ENCODE data around the gene SMPD3. TPM values are rescaled to one million over a fixed set of nuclear protein-coding genes. Genes with fewer than 3 reads are reported as not detected.

Gene SMPD3
- total and polyA plus RNA-seq, 9 of the 15 experiments (the other 6 are each of a cell fraction or from before 2014, with no cell fraction given) = 0.03 to 1.2 (median 0.18) TPM

- intact Hi-C loops (cut with micrococcal nuclease) (no loop called here), in situ Hi-C loops (cut with MboI) (no loop called here)
- H3K4me1 ChIP-seq (replicated peaks in 1 of 2; ENCODE audit: control insufficient read depth in 2 of 2, insufficient read depth in 2 of 2, low read length in 2 of 2) = no peaks in the 10 kb centered on the region
- no peak overlapping the region for H3K9ac ChIP-seq (ENCODE audit: insufficient read depth in 1 of 2, low read depth in 2 of 2, low read length in 2 of 2)
- ChIA-PET POLR2A (no interaction called here), CTCF (ENCODE audit: low intra/inter-chr PET ratio) (no interaction called here)
- no peak overlapping the region for H3K4me2 ChIP-seq (ENCODE audit: insufficient read depth, low read length)
- ATAC-seq (no peak), FAIRE-seq (no peak), DNase-seq (ENCODE audit: extremely low read depth in 1 of 4, low spot score in 3 of 4) (no peak)
- no TSS peak for BruUV-seq (replicated peaks)
- no peak overlapping the region for H3K27ac ChIP-seq (ENCODE audit: extremely low read depth, low read depth, low read length)
- H3K36me3 ChIP-seq (ENCODE audit: control insufficient read depth, insufficient read depth, low read length) = no peaks in the 10 kb centered on the region
- H3K79me2 ChIP-seq (ENCODE audit: control insufficient read depth, insufficient read depth, low read length) = no peaks in the 10 kb centered on the region
- H3K9me3 ChIP-seq (replicated peaks; ENCODE audit: control insufficient read depth, insufficient read depth, low read depth, low read length) = no peaks in the 10 kb centered on the region
- WGBS (ENCODE audit: insufficient coverage, low coverage, missing lambda C conversion rate) = 3% methylated on average over 3 of the region's 3 CpGs
- TF ChIP-seq NCOA4 (IDR thresholded peaks at IDR 0.05; ENCODE audit: partially characterized antibody) = no peak
- no peaks in the 10 kb centered on the region for H3K9me1 ChIP-seq (ENCODE audit: control insufficient read depth, insufficient read depth, low read length)
- no peaks in the 10 kb centered on the region for H4K20me1 ChIP-seq (replicated peaks; ENCODE audit: control insufficient read depth, insufficient read depth, low read length)
- H3K4me3 ChIP-seq = no peak overlapping the region
- no peak overlapping the region for H2AFZ ChIP-seq (ENCODE audit: low read depth, low read length)
- peaks cover 0 to 19% of the 10 kb centered on the region in 2 experiments; a peak in 2 of 5 replicates for H3K27me3 ChIP-seq (ENCODE audit: control insufficient read depth in 2 of 2, insufficient read depth in 2 of 2, low read length in 2 of 2)
Observed at GRCh38 chr16:68458101-68458500, 9.8 kb upstream of the SMPD3 start.

- no peak overlapping the region for H3K27ac ChIP-seq (ENCODE audit: extremely low read depth, low read depth, low read length)
- H3K4me1 ChIP-seq (replicated peaks in 1 of 2; ENCODE audit: control insufficient read depth in 2 of 2, insufficient read depth in 2 of 2, low read length in 2 of 2) = no peaks in the 10 kb centered on the region
- H2AFZ ChIP-seq (ENCODE audit: low read depth, low read length) = no peak overlapping the region
- intact Hi-C loops (cut with micrococcal nuclease) = no loop called here
- no peaks in the 10 kb centered on the region for H3K9me1 ChIP-seq (ENCODE audit: control insufficient read depth, insufficient read depth, low read length)
- no peak overlapping the region for H3K4me3 ChIP-seq
- no peaks in the 10 kb centered on the region for H3K36me3 ChIP-seq (ENCODE audit: control insufficient read depth, insufficient read depth, low read length)
- no peaks in the 10 kb centered on the region for H4K20me1 ChIP-seq (replicated peaks; ENCODE audit: control insufficient read depth, insufficient read depth, low read length)
- in situ Hi-C loops (cut with MboI) = no loop called here
- WGBS (ENCODE audit: insufficient coverage, low coverage, missing lambda C conversion rate) = 0% methylated on average over 3 of the region's 3 CpGs
- H3K9ac ChIP-seq (ENCODE audit: insufficient read depth in 1 of 2, low read depth in 2 of 2, low read length in 2 of 2) = no peak overlapping the region
- FAIRE-seq (peak; percentile 26), DNase-seq (ENCODE audit: extremely low read depth in 1 of 4, low spot score in 3 of 4) (no peak), ATAC-seq (no peak)
- H3K27me3 ChIP-seq (ENCODE audit: control insufficient read depth in 2 of 2, insufficient read depth in 2 of 2, low read length in 2 of 2) = peaks cover 0 to 19% of the 10 kb centered on the region in 2 experiments; a peak in 2 of 5 replicates
- BruUV-seq (replicated peaks) = no TSS peak
- H3K9me3 ChIP-seq (replicated peaks; ENCODE audit: control insufficient read depth, insufficient read depth, low read depth, low read length) = no peaks in the 10 kb centered on the region
- CTCF ChIA-PET (ENCODE audit: low intra/inter-chr PET ratio) = no interaction called here
- POLR2A ChIA-PET = no interaction called here
- H3K4me2 ChIP-seq (ENCODE audit: insufficient read depth, low read length) = no peak overlapping the region
- TF ChIP-seq GTF2F1 (IDR thresholded peaks at IDR 0.05; ENCODE audit: low read depth, low read length) (no peak), POLR2AphosphoS5 (IDR thresholded peaks at IDR 0.05; ENCODE audit: control insufficient read depth, insufficient read depth, low read depth, low read length) (no peak), STAT6 (CRISPR knock-in tag; IDR thresholded peaks at IDR 0.05) (no peak), SMAD2 (IDR thresholded peaks at IDR 0.05; ENCODE audit: low read depth, low read length) (no peak), MXI1 (IDR thresholded peaks at IDR 0.05; ENCODE audit: low read depth, low read length) (no peak), ESRRB (CRISPR knock-in tag; IDR thresholded peaks at IDR 0.05; ENCODE audit: borderline replicate concordance) (no peak), ZBTB49 (CRISPR knock-in tag; IDR thresholded peaks at IDR 0.05; ENCODE audit: borderline replicate concordance) (no peak)
- H3K79me2 ChIP-seq (ENCODE audit: control insufficient read depth, insufficient read depth, low read length) = no peaks in the 10 kb centered on the region
Observed at GRCh38 chr16:68455631-68456030, 7.3 kb upstream of the SMPD3 start.
